ENCODE results near the gene SOS2.
"Not testable (repeated sequence)": the region's sequence is repeated elsewhere in the genome, so short reads cannot be mapped to it uniquely, and the experiment has no call there.

Gene SOS2

DNA sequence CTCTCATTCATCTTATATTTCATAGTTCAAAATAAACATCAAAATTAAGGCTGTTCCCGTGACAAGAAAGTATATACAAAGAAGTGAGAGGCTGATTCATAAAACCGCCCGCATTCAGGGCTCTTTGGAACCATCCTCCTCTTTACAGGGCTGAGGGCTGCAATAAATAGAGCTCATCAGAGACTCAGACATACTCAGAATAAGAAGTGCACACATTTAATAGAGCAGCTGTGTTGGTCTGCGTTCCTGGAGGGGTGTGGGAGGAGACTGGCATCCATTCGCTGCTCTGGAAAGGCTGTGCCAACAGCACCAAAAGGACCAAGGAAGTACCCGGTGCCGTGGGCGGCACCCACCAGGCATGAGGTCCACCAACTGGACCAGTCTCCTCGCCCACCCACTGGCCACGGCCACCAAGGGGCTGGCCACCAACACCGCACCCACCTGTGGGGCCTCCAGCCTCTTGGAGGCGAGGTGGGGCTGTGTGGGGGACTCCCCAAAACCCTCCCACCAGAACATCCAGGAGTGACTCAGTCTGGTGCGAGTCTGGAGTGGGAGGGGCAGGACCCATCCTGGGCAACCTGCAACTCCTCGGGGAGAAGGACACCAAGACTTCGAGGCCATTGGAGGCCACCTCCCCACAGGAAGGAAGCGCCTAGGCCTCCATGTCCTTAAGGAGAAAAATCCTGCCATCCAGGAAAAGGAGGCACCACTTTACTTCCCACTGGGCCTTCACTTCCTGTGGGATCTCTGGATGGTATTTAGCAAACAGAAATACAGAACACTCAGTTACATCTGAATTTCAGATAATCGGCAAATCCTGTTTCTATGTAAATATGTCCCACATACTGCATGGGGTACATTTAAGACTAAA, 147.7 kb downstream of the SOS2 start:
- DNase-seq = no peak

DNA sequence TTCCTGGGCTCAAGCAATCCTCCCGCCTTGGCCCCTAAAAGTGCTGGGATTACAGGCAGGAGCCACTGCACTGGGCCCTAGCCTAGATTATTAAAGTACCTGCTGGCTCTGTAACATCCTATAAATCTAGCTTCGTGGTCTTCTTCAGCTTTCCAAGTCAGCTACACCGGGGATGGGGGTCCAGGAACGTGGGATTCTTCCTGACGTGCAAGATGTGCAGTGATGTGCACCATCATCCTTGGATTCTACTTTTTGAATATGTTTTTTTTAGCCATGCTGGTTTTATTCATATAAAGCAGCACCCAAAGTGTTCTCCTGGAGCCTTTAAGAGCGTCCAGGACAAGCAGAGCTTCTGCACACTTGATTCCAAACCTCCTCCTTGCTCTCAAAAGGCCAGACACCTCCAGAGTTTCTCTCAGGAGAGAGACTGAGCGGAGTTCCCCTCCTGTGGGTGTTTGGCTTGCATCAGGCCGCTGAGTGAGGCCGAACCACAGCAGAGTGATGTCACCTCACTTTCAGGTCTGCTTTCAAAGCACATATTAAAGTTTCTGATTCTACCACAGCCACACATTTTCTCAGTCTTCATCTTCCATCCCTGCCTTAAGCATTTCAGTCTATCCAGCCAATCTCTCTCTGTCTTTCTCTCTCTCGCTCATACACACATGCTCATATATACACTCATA, 148.5 kb downstream of the SOS2 start:
- no peak for DNase-seq

DNA sequence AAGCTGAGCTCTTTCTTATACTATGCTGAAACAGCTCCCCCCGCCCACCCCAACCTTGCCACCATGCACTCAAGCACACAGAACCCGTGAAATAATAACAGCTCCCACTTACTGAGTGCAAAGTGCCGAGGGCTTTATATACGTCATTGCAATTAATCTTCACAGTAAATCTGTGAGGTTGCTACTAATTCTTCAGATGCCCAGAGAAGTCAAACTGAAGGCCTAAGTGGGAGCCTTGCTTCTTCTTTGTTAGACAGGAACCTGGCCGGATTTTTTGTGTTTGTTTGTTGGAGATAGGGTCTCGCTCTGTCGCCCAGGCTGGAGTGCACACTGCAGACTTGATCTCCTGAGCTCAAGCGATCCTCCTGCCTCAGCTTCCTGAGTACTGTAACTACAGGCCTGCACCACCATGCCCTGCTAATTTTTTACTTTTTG, 149.1 kb downstream of the SOS2 start:
- DNase-seq = no peak

DNA sequence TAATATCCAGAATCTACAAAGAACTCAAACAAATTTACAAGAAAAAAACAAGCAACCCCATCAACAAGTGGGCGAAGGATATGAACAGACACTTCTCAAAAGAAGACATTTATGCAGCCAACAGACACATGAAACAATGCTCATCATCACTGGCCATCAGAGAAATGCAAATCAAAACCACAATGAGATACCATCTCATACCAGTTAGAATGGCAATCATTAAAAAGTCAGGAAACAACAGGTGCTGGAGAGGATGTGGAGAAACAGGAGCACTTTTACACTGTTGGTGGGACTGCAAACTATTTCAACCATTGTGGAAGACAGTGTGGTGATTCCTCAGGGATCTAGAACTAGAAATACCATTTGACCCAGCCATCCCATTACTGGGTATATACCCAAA, 152.3 kb downstream of the SOS2 start:
- not testable (repeated sequence) for DNase-seq

DNA sequence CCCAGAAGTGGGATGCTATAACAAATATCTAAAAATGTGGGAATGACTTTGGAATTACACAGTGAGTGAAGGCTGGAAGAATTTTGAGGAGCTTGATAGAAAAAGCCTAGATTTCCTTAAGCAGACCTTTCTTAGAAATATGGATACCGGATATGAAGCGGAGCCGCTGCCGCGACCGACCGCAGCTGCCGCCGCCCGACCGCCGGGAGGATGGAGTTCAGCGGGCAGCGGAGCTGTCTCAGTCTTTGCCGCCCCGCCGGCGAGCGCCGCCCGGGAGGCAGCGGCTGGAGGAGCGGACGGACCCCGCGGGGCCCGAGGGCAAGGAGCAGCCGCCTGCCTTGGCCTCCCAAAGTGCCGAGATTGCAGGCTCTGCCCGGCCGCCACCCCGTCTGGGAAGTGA, 157.7 kb downstream of the SOS2 start:
- DNase-seq = not testable (repeated sequence)

DNA sequence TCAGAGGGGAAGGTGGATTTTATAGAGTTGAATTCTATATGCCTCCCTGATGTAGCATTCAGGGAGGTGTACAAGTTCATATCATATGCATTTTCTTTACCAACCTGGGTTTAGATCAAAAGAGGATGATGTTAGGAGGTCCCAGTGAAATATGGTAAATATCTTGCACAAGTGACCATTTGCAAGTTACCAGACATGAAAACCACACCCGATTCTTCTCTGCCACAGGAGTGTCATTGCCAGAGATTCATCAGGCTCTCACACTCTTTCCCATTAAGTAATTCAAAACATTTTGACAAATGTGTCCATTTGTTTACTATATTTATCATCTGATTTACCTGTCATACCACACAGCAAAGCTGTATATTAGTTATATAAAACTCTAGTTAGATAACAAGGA, 159.0 kb downstream of the SOS2 start:
- DNase-seq = no peak

DNA sequence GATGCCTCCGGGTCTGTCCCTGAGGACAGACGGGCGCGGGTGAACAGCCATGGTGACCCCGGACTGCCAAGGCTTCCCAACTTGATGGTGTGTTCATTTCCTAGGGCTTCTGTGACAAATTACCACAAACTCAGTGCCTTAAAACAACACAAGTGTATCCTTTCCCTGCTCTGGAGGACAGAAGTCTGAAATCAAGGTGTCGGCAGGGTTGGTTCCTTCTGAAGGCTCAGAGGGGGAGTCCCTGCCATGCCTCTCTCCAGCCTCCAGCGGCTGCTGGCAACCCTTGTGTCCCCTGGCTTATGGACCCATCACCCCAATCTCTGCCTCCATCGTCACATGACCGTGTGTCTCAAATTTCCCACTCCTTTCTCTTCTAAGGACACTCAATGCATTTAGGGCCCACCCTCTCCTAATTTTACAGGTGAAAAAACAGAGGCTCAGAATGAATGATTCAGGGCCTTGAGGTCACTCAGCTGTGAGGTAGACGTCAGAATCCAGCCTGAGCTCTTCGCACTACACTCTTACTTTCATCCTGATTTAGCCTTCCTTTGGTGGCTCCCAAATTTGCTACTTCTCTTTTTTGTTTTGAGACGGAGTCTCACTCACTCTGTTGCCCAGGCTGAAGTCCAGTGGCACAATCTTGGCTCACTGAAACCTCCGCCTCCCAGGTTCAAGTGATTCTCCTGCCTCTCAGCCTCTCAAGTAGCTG, 160.4 kb downstream of the SOS2 start:
- no peak for DNase-seq

DNA sequence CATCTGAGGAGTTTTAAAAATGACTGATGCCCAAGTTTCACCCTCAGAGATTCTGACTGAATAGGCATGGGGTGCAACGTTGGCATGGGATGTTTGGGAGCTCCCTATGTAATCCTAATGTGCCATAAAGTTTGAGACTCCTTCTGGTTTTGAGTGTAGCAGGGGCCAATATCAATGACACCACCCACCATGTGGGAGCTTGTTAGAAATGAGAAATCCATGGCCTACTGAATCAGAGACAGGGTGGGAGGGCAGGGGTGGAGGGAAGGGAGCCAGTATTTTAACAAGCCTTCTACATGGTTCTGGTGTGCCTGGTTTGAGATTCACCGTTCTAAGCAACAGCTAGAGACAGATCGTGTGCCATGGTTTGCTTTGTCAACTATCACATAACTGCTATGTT, 161.1 kb downstream of the SOS2 start:
- DNase-seq = no peak

DNA sequence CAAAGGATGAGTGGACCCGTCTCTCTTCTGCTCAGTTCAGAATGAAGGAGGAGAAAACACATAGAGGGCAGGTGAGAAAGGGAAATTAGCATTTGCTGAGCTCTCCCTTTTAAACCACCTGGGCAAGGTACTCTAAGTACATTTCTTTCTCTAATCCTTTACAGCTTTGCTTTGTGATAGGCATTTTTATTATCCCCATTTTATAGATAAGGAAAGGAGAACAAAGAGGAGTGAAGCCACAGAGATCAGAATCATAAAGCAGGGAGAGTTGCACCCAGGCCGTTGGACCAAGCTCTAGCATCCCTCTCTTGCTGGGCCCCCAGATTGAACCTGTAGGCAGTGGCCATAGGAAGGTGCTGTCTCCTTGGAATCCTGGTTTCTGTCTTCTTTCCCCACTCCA, 162.1 kb downstream of the SOS2 start:
- no peak for DNase-seq

DNA sequence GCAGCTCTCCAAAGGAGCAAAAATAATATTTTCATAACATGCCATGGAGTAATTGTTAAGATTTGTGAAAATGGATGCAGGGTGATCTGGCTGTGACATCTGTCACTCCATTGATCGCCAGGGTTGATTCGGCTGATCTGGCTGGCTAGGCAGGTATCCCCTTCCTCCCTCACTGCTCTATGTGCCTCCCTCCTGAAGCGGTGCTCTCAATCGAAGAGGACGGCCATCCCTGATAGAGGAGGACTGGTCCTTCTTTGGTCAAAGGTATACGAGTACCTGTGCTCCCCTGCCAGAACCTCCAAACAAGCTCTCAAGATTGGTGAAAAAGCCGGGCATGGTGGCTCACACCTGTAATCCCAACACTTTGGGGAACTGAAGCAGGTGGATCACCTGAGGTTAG, 162.9 kb downstream of the SOS2 start:
- DNase-seq = no peak

DNA sequence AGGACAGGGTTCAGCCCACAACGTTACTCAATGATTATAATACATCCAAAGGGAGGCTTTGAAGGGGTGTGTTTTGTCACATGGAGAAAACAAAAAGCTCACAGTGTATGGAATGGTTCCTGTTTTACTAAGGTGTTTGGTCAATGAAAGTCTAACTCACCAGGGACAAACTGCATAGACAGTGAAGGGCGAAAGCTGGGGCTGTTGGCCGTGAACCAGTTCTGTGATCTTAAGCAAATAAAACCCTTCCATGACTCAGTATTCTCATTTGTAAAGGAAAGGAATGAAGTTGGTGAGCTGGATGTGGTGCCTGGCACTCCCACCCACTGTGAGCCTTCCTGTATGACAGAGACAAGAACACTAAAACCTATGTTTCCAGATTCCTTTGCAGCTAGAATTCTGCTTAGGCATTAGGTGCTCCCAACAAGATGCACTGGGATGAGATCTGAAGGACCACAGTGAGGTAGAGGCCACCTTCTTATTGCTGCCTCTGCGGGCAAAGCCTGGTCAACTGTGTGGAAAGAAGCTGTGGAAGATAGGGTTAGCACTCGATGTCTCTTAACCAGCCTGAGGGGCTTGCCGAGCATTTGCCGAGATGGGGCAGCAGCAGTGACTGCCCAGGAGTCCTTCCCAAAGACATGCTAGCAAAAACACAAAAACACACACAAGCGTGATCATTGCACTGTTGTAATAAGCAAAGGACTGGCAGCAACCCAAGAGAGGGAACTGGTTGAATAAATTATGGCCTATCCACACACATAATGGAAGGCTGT, 163.5 kb downstream of the SOS2 start:
- DNase-seq = peak; percentile 51

Measured in fibroblast of upper back skin (primary cell).